Breast epithelium (tissue), 4 donors: Measurements from ENCODE around the gene C5orf22. TPM values are rescaled to one million over a fixed set of nuclear protein-coding genes. Genes with fewer than 3 reads are reported as not detected.
A peak's percentile ranks its signal among the peaks of the same experiment; 100 is the strongest.

Source experiments
- DNase-seq, 2 donors: peaks; one replicate each; pipeline ENCODE4 v3.0.0-alpha.2; 2019; ENCODE audit warnings: low spot score in 2 of 2
- H3K27ac ChIP-seq, 2 donors: fragments of 200-600 bp; sonication (generic) in 1 of 2; one replicate each; pipeline ENCODE4 v1.5.1; 2016 to 2019; ENCODE audit warnings: mild to moderate bottlenecking in 1 of 2
- H3K27me3 ChIP-seq, 2 donors: fragments of 200-600 bp; sonication (generic) in 1 of 2; one replicate each; pipeline versions ENCODE4 v1.5.1 to v1.6.0; 2017 to 2019; ENCODE audit warnings: control low read depth in 1 of 2, mild to moderate bottlenecking in 1 of 2
- H3K36me3 ChIP-seq: fragments of 200-600 bp; one replicate; pipeline ENCODE4 v1.5.1; 2019
- H3K4me1 ChIP-seq, 2 donors: fragments of 200-600 bp; sonication (generic); one replicate each; pipeline ENCODE4 v1.5.1; 2016 to 2019; ENCODE audit warnings: control low read depth in 1 of 2
- H3K4me3 ChIP-seq, 3 donors: fragments of 200-600 bp; sonication (generic); 1 replicate in 2 of 3; 2 replicates in 1 of 3; pipeline ENCODE4 v1.5.1; 2016 to 2019; ENCODE audit warnings: mild to moderate bottlenecking in 3 of 3, moderate library complexity in 2 of 3
- H3K9me3 ChIP-seq, 2 donors: fragments of 200-600 bp; sonication (generic) in 1 of 2; one replicate each; pipeline ENCODE4 v1.5.1; 2016 to 2019; ENCODE audit warnings: control low read depth in 1 of 2
- POLR2A ChIP-seq: fragments of 450-650 bp; IDR thresholded peaks from one replicate; pipeline ENCODE4 v1.6.1; 2016; ENCODE audit warnings: antibody characterized with exemption, mild to moderate bottlenecking, moderate library complexity
- POLR2AphosphoS5 ChIP-seq, 3 donors: sonication (generic); formaldehyde crosslinking; IDR thresholded peaks; one replicate each; pipeline ENCODE4 v1.6.1; 2017; ENCODE audit warnings: antibody characterized with exemption in 3 of 3
- intact Hi-C: fragments of 100-400 bp; cut with DNase I; formaldehyde crosslinking; loops from one replicate; pipeline ENCODE4 v1.15.1; 2023; ENCODE audit warnings: low total_unique reads
- total RNA-seq, 3 donors: library from RNA; depleted of rRNA; stranded (reverse); fragments of >200 nt; gene quantifications; one replicate each; pipeline ENCODE4 v1.1.0, GENCODE V29; 2016
- TF ChIP-seq, protein P1 (sequence below), 3 donors: fragments of 450-650 bp; IDR thresholded peaks; one replicate each; pipeline ENCODE4 v1.5.1; 2016 to 2017; ENCODE audit warnings: antibody characterized with exemption in 3 of 3, mild to moderate bottlenecking in 3 of 3, moderate library complexity in 3 of 3

C5orf22 gene
- total RNA-seq, result 10 to 100 TPM; 14.4 to 25.8 (median 17.4) TPM

DNA sequence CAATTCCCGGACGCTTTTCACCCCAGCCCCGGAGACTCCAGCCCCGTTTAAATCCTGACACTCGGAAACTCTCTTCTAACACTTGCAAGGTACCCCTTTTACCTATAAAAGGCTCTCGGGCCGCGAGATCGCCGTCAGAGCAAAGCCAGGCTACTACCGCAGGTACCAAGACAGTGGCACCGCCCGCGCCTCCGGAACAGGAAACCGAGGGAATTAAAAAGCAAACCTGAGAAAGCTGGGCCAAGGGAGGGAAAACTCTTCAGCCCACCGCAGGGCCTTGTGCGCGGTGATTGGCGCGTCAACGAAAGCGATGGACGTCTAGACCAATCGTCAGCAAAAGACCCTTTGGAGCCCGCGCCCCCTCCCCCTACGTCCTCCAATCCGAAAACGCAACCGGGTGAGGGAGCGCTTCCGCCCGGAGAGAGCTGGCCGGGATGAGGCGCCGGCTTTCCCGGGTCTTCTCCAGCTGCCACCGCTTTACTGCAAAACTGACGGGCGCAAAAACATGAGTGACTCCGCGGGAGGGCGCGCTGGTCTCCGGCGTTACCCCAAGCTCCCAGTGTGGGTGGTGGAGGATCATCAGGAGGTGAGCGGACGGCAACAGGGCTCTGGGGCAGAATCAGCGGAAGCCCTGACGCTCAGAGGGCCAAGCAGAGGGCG, at the start of gene C5orf22, which contains the start of gene DROSHA:
TSS of gene C5orf22 (plus strand) at position 414 of the 660 bp plus-strand sequence. CDS start at position 506, 92 bp downstream.
TSS of gene DROSHA (minus strand) at position 206 of the 660 bp plus-strand sequence. CDS start 3,034 bp downstream, outside the sequence.
- Histone ChIP-seq H3K9me3 (no peaks in the 10 kb centered on the region), H3K4me3 (peak within 1 kb of the TSS; percentile 66 to 91 (median 77)), H3K4me1 (peaks cover 0 to 31% of the 10 kb centered on the region in 2 donors), H3K36me3 (peaks cover 6% of the 10 kb centered on the region), H3K27me3 (no peaks in the 10 kb centered on the region), H3K27ac (peak within 1 kb of the TSS; percentile 74 to 82)
- intact Hi-C loops, result no loop called here
- DNase-seq, result peak; percentile 92 to 94
- TF ChIP-seq POLR2A, result no peak
- TF ChIP-seq, protein P1, sequence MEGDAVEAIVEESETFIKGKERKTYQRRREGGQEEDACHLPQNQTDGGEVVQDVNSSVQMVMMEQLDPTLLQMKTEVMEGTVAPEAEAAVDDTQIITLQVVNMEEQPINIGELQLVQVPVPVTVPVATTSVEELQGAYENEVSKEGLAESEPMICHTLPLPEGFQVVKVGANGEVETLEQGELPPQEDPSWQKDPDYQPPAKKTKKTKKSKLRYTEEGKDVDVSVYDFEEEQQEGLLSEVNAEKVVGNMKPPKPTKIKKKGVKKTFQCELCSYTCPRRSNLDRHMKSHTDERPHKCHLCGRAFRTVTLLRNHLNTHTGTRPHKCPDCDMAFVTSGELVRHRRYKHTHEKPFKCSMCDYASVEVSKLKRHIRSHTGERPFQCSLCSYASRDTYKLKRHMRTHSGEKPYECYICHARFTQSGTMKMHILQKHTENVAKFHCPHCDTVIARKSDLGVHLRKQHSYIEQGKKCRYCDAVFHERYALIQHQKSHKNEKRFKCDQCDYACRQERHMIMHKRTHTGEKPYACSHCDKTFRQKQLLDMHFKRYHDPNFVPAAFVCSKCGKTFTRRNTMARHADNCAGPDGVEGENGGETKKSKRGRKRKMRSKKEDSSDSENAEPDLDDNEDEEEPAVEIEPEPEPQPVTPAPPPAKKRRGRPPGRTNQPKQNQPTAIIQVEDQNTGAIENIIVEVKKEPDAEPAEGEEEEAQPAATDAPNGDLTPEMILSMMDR (IDR thresholded peaks at IDR 0.05), result no peak
- TF ChIP-seq POLR2AphosphoS5 (IDR thresholded peaks at IDR 0.05), result peak; percentile 38 to 63 (median 54)

DNA sequence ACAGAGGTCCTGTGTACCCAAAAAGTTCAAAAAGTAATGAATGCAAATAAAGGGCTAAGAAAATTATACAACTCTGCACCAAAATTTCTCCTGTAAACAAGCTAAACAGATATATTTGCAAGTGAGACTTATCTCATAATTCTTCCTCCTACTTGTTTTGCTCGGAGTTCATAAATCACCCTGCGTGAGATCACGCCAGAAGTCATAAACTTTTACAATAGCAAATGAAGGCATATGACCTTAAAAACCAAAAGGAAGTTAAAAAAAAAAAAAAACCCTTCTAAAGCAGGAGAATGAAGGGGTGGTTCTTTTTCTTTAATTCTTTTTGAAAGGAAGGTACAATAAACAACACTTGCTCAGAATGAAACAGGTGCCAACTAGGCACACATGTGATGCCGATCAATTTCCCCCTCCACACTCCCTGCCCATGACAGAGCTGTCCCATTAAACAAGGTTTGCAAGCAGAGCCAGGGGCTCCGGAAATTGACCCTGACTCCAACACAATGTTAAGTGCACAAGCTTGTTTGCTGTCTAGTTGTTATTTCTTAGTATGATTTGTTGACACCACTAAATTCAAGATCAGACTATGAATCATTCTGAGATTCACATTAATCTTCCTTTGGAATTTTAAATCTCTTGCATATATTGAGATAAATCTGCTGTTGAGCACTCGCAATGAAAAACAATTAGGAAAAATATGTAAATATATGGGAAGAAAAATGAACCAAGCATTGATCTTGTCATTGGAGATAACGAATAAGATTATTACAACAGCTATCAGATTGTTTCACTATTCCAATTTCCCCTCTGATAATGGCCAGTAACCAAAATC, 46.5 kb upstream of the C5orf22 start:
- no peak overlapping the region for H3K27ac ChIP-seq
- H3K4me1 ChIP-seq, result no peaks in the 10 kb centered on the region
- intact Hi-C loops, result no loop called here
- H3K27me3 ChIP-seq, result no peaks in the 10 kb centered on the region
- no peaks in the 10 kb centered on the region for H3K9me3 ChIP-seq
- H3K36me3 ChIP-seq, result peaks cover 9% of the 10 kb centered on the region
- no peak overlapping the region for H3K4me3 ChIP-seq
- TF ChIP-seq, protein P1 (IDR thresholded peaks at IDR 0.05), result no peak
- no peak for DNase-seq

DNA sequence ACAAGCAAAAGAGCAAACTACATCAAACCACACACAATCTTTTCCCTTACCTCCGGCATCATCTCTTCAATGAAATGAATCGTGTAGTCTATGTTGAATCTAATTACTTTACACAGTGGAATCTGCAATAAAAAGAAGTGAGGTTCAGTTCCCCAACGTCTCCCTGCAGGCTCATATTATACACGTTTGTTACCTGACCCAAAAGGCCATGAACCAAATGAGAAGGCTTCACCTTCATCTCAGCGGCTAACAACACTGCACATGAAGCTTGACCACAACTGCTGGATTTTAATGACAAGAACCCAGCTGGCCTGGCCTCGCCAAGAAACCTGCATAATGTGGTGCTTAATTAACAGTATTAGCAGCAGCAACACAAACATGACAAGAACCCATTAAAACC, 45.7 kb upstream of the C5orf22 start:
- Histone ChIP-seq H3K4me3 (no peak overlapping the region), H3K27ac (no peak overlapping the region), H3K9me3 (no peaks in the 10 kb centered on the region), H3K36me3 (peaks cover 9% of the 10 kb centered on the region), H3K4me1 (no peaks in the 10 kb centered on the region), H3K27me3 (no peaks in the 10 kb centered on the region)
- intact Hi-C loops, result no loop called here
- TF ChIP-seq, protein P1 (IDR thresholded peaks at IDR 0.05), result no peak
- TF ChIP-seq POLR2AphosphoS5 (IDR thresholded peaks at IDR 0.05) (no peak), POLR2A (no peak)
- no peak for DNase-seq

DNA sequence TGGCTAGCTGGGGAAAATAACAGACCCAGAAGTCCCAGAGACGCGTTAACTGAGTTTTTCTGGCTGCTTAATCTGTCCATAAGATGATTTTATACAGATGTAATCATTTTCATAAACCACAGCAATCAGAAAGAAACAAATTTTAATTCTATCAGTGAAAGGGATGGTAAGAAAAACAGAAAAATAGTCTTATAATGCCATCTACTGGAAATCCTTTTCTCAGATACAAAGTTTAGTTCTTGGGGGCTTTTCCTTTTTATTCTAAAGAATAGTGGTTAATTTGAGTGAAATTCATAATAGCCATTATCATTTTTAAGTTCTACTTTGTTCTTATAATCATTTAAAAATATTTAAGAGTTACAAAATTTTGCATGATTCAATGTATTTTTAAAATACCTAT, 44.6 kb upstream of the C5orf22 start:
- DNase-seq, result no peak
- no peak for TF ChIP-seq POLR2A
- Histone ChIP-seq H3K4me3 (no peak overlapping the region), H3K27me3 (no peaks in the 10 kb centered on the region), H3K27ac (no peak overlapping the region), H3K4me1 (no peaks in the 10 kb centered on the region), H3K9me3 (no peaks in the 10 kb centered on the region), H3K36me3 (peaks cover 9% of the 10 kb centered on the region)
- intact Hi-C loops, result no loop called here

DNA sequence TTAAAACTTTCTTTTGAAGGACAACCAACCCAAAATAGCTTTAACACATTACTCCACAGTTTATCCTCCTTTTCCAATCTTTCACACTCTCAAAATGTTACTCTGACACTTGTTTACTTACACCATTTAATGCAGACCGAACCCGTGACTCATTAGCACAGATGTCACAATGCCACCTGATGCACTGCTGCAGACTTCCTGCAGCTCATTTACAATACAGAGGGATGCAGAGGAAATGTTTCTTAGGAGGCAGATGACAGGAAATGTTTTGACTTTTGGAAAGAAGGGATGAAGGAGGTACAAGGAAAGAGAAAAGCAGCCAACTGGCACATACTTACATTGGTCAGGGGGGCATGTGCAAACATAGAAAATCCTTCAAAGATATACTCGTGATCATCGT, 39.2 kb upstream of the C5orf22 start:
- no peaks in the 10 kb centered on the region for H3K9me3 ChIP-seq
- no peaks in the 10 kb centered on the region for H3K4me1 ChIP-seq
- peaks cover 14% of the 10 kb centered on the region for H3K36me3 ChIP-seq
- intact Hi-C loops, result no loop called here
- H3K27ac ChIP-seq, result no peak overlapping the region
- TF ChIP-seq POLR2A (no peak), POLR2AphosphoS5 (IDR thresholded peaks at IDR 0.05) (no peak)
- TF ChIP-seq, protein P1 (IDR thresholded peaks at IDR 0.05), result no peak
- no peak overlapping the region for H3K4me3 ChIP-seq
- DNase-seq, result no peak
- H3K27me3 ChIP-seq, result no peaks in the 10 kb centered on the region
